DND-41 (cell line): Measurements from ENCODE around the gene DNAH8.

Source experiments
- ATAC-seq: fragments of 200-7000 bp; cut with Tn5 transposase; 3 replicates; pipeline ENCODE4 v1.9.1; 2021; ENCODE audit warnings: low read depth; ENCODE audit not compliant: insufficient read depth
- DNase-seq: peaks from one replicate; pipeline ENCODE4 v3.0.0-alpha.2; 2020
- H2AFZ ChIP-seq: 2 replicates; pipeline ENCODE4 v1.6.0; 2012; ENCODE audit warnings: low read depth, low read length
- H3K27ac ChIP-seq: 2 replicates; pipeline ENCODE4 v1.5.1; 2012; ENCODE audit warnings: low read length, inconsistent platforms
- H3K27me3 ChIP-seq: fragments of 200-600 bp; sonication (generic); 2 replicates; pipeline ENCODE4 v1.6.0; 2012; ENCODE audit warnings: low read length, mild to moderate bottlenecking, inconsistent platforms; ENCODE audit not compliant: insufficient read depth, poor library complexity
- H3K36me3 ChIP-seq: 2 replicates; pipeline ENCODE4 v1.5.1; 2012; ENCODE audit warnings: low read length, inconsistent platforms; ENCODE audit not compliant: insufficient read depth
- H3K4me1 ChIP-seq: 2 replicates; pipeline ENCODE4 v1.5.1; 2012; ENCODE audit warnings: mild to moderate bottlenecking, low read length; ENCODE audit not compliant: insufficient read depth
- H3K4me2 ChIP-seq: 2 replicates; pipeline ENCODE4 v1.6.0; 2012; ENCODE audit warnings: mild to moderate bottlenecking, moderate library complexity, low read length, inconsistent platforms; ENCODE audit not compliant: insufficient read depth
- H3K4me3 ChIP-seq, 2 experiments: fragments of 200-600 bp in 1 of 2; shearing (Covaris generic) in 1 of 2; 2 replicates each; pipeline ENCODE4 v1.5.1; 2012 to 2016; ENCODE audit warnings: inconsistent platforms in 2 of 2, low read length in 2 of 2, mild to moderate bottlenecking in 2 of 2, low read depth in 1 of 2, moderate library complexity in 1 of 2
- H3K79me2 ChIP-seq: 2 replicates; pipeline ENCODE4 v1.6.0; 2012; ENCODE audit warnings: low read length, inconsistent platforms; ENCODE audit not compliant: insufficient read depth
- H3K9ac ChIP-seq: 2 replicates; pipeline ENCODE4 v1.6.0; 2012; ENCODE audit warnings: low read depth, mild to moderate bottlenecking, inconsistent platforms, low read length, moderate library complexity
- H3K9me3 ChIP-seq: 2 replicates; pipeline ENCODE4 v1.5.1; 2012; ENCODE audit warnings: low read length, moderate library complexity, mild to moderate bottlenecking, inconsistent platforms; ENCODE audit not compliant: insufficient read depth, severe bottlenecking
- H4K20me1 ChIP-seq: 2 replicates; pipeline ENCODE4 v1.6.0; 2012; ENCODE audit warnings: low read length; ENCODE audit not compliant: insufficient read depth
- CTCF ChIP-seq: IDR thresholded peaks from 2 replicates; pipeline ENCODE4 v1.5.1; 2012; ENCODE audit warnings: borderline replicate concordance, low read length, moderate library complexity, mild to moderate bottlenecking; ENCODE audit not compliant: poor library complexity, severe bottlenecking; ENCODE audit errors: extremely low read depth
- EZH2 ChIP-seq: IDR thresholded peaks from 3 replicates; pipeline ENCODE4 v1.6.1; 2012; ENCODE audit warnings: borderline replicate concordance, low read depth, mild to moderate bottlenecking, moderate library complexity, low read length, inconsistent platforms; ENCODE audit not compliant: severe bottlenecking

Gene DNAH8

GRCh38 chr6:38749473-38749872 lies 34.4 kb downstream of the DNAH8 start:
- H3K4me3 ChIP-seq: no peak overlapping the region
- H3K4me2 ChIP-seq: no peak overlapping the region
- H3K9me3 ChIP-seq: no peaks in the 10 kb centered on the region
- no peaks in the 10 kb centered on the region for H3K79me2 ChIP-seq
- no peak overlapping the region for H3K27ac ChIP-seq
- no peaks in the 10 kb centered on the region for H3K4me1 ChIP-seq
- ATAC-seq: no peak
- TF ChIP-seq CTCF (no peak), EZH2 (no peak)
- no peak overlapping the region for H3K9ac ChIP-seq
- H2AFZ ChIP-seq: no peak overlapping the region
- DNase-seq: no peak
- no peaks in the 10 kb centered on the region for H4K20me1 ChIP-seq
- no peaks in the 10 kb centered on the region for H3K36me3 ChIP-seq
- peaks cover 4% of the 10 kb centered on the region for H3K27me3 ChIP-seq

- no peak for TF ChIP-seq EZH2
- no peak for TF ChIP-seq CTCF
- H4K20me1 ChIP-seq: no peaks in the 10 kb centered on the region
- no peak overlapping the region for H3K4me2 ChIP-seq
- H3K27me3 ChIP-seq: no peaks in the 10 kb centered on the region
- H3K4me3 ChIP-seq: no peak overlapping the region
- no peak overlapping the region for H3K27ac ChIP-seq
- H3K9me3 ChIP-seq: no peaks in the 10 kb centered on the region
- no peaks in the 10 kb centered on the region for H3K36me3 ChIP-seq
- no peak overlapping the region for H2AFZ ChIP-seq
- H3K4me1 ChIP-seq: no peaks in the 10 kb centered on the region
- DNase-seq: no peak
- ATAC-seq: no peak
- H3K79me2 ChIP-seq: no peaks in the 10 kb centered on the region
- no peak overlapping the region for H3K9ac ChIP-seq
Observed at GRCh38 chr6:38750968-38751615, 36.0 kb downstream of the DNAH8 start.

GRCh38 chr6:38753707-38754106 lies 38.6 kb downstream of the DNAH8 start:
- Histone ChIP-seq H3K4me1 (no peaks in the 10 kb centered on the region), H4K20me1 (no peaks in the 10 kb centered on the region), H3K27me3 (no peaks in the 10 kb centered on the region), H3K9me3 (no peaks in the 10 kb centered on the region), H3K36me3 (no peaks in the 10 kb centered on the region), H3K9ac (no peak overlapping the region), H3K27ac (no peak overlapping the region), H2AFZ (no peak overlapping the region), H3K4me2 (no peak overlapping the region), H3K4me3 (no peak overlapping the region), H3K79me2 (no peaks in the 10 kb centered on the region)
- no peak for TF ChIP-seq EZH2
- TF ChIP-seq CTCF: no peak
- ATAC-seq (no peak), DNase-seq (no peak)
